Liver (tissue), 3 donors: ENCODE data around the gene FRK.
"Not testable (repeated sequence)": the region's sequence is repeated elsewhere in the genome, so short reads cannot be mapped to it uniquely, and the experiment has no call there.

Experiments used
- CTCF ChIP-seq: fragments of 150-350 bp; IDR thresholded peaks from 2 replicates; pipeline ENCODE4 v1.5.1; 2017; ENCODE audit warnings: improper control_type of control experiment, low read depth, low read length; ENCODE audit not compliant: missing input control
- JUND ChIP-seq, 2 donors: IDR thresholded peaks; 2 replicates each; pipeline ENCODE4 v1.6.1; 2016; ENCODE audit warnings: antibody characterized with exemption in 2 of 2
- MAX ChIP-seq: IDR thresholded peaks from 2 replicates; pipeline ENCODE4 v1.6.1; 2016; ENCODE audit warnings: antibody characterized with exemption
- REST ChIP-seq: IDR thresholded peaks from 2 replicates; pipeline ENCODE4 v1.6.1; 2016; ENCODE audit warnings: antibody characterized with exemption, mild to moderate bottlenecking
- TAF1 ChIP-seq: conservative IDR thresholded peaks from 2 replicates; pipeline ENCODE4 v1.6.1; 2016; ENCODE audit warnings: antibody characterized with exemption, mild to moderate bottlenecking
- YY1 ChIP-seq: IDR thresholded peaks from 2 replicates; pipeline ENCODE4 v1.6.1; 2016; ENCODE audit warnings: antibody characterized with exemption, mild to moderate bottlenecking
- ZBTB33 ChIP-seq: IDR thresholded peaks from 2 replicates; pipeline ENCODE4 v1.6.1; 2016; ENCODE audit warnings: antibody characterized with exemption
- donor health status: healthy.
- donor health status: healthy.

GRCh38 chr6:115960286-115960685, 100.4 kb downstream of the FRK start:
- not testable (repeated sequence) for TF ChIP-seq REST; CTCF; MAX; JUND (IDR thresholded peaks at IDR 0.05); YY1; TAF1; ZBTB33
